ENCODE results near the gene APBA3.

Gene APBA3

DNA sequence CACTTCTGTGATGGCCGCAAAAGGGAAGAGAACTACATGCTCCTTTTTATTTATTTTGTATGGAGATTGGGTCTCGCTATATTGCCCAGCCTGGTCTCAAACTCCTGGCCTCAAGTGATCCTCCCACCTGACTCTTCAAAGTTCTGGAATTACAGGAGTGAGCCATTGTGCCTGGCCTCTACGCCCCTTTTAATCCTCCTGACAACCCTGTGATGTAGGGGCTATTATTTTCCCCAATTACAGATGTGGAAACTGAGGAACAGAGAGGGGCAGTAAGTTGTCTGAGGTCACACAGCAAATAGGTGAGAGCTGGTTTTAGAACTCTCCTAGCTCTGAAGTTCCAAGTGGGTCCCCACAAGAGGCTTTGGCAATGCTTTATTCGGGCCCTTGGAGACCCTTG is 41.6 kb downstream of the APBA3 start:
- DNase-seq: no peak

GRCh38 chr19:3716147-3716668 is 45.3 kb downstream of the APBA3 start:
- no peak for DNase-seq

- no peak for DNase-seq
Measured at GRCh38 chr19:3712663-3713611, 48.6 kb downstream of the APBA3 start.

GRCh38 chr19:3710265-3710812 is 51.2 kb downstream of the APBA3 start:
- no peak for DNase-seq

GRCh38 chr19:3708207-3708931 is 53.1 kb downstream of the APBA3 start, which contains the start of gene TJP3:
TSS of gene TJP3 (plus strand) at chr19:3708384. CDS start at chr19:3728433, 20,049 bp downstream.
- no peak for DNase-seq

DNA sequence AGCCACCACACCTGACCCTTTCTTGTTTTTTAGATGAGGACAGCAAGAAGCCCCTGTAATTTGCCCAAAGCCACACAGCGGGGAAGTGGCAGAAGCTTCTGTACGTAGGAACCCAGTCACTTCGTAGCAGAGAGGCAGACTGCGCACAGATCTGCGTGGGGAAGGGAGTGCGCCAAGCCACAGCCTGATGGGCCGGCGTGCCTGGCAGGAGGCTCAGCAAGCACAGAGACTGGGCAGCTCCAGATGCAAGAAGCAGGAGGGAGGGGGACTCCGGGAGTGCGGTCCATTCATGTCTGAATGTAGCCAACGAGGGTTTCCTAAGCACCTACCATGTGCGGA is 53.7 kb downstream of the APBA3 start:
- no peak for DNase-seq

DNA sequence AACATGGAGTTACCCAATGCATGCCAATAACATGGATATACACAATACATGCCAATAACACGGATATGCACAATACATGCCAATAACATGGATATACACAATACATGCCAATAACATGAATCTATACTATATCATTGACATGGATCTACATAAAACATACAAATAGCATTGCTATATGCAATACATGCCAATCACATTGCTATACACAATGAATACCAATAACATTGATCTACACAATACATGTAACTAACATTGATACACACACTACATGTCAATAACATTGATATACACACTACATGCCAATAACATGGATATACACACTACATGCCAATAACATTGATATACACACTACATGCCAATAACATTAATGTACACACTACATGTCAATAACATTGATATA is 60.3 kb downstream of the APBA3 start:
- DNase-seq: no peak

All from T-helper 2 cell (primary cell).